Suppressor macrophage (primary cell): ENCODE data around the gene TRAF7.

Source experiments
- DNase-seq, 4 experiments: peaks; one replicate each; pipeline ENCODE4 v3.0.0-alpha.2; 2020 to 2022

TRAF7 gene

DNA sequence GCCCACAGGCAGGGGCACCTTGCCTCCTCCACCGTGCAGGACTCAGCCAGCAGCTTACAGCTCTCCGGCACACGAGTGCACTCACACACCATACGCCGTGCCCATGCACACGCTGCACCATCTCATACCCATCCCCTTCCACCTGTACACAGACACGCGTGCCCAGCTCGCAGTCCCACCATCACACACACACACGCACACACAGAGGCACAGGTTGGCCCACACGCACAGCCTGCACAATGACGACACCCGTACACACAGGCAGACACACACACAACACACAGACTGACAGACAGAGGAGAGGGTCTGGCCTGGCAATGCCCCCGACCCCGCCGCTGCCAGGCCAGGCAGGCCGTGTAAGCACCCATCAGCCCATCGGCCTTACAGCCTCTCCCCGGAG is 28.8 kb downstream of the TRAF7 start:
- DNase-seq, result no peak

DNA sequence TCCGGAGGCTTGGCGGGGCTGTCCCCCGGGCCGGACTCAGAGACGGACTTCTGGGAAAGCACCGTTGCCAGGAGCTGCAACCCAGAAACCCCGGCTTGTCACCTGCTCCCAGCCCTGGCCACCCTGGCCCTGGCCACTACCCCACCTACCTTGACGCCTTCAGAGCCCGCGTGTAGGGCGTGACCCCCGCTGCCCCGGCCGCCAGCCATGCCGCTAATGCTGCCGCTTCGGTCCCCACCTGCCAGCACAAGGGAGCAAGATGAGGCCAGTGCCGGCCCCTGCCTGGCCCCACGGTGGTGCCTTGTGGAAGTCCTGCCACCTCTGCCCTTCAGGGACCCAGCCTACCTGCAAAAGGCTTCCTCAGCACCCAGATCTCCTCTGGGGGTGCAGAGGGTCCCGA is 29.4 kb downstream of the TRAF7 start:
- no peak for DNase-seq

- DNase-seq, result no peak
These were observed 30.5 kb downstream of the TRAF7 start for GRCh38 chr16:2186064-2186463.

- no peak for DNase-seq
These were observed 30.9 kb downstream of the TRAF7 start for GRCh38 chr16:2186505-2186904.

- DNase-seq, result no peak
These were observed 31.6 kb downstream of the TRAF7 start for GRCh38 chr16:2187212-2187611.

GRCh38 chr16:2188395-2188794 is 32.8 kb downstream of the TRAF7 start:
- DNase-seq, result no peak

GRCh38 chr16:2189252-2189893 is 33.8 kb downstream of the TRAF7 start:
- no peak for DNase-seq

GRCh38 chr16:2190002-2190658 is 34.5 kb downstream of the TRAF7 start:
- DNase-seq, result no peak

DNA sequence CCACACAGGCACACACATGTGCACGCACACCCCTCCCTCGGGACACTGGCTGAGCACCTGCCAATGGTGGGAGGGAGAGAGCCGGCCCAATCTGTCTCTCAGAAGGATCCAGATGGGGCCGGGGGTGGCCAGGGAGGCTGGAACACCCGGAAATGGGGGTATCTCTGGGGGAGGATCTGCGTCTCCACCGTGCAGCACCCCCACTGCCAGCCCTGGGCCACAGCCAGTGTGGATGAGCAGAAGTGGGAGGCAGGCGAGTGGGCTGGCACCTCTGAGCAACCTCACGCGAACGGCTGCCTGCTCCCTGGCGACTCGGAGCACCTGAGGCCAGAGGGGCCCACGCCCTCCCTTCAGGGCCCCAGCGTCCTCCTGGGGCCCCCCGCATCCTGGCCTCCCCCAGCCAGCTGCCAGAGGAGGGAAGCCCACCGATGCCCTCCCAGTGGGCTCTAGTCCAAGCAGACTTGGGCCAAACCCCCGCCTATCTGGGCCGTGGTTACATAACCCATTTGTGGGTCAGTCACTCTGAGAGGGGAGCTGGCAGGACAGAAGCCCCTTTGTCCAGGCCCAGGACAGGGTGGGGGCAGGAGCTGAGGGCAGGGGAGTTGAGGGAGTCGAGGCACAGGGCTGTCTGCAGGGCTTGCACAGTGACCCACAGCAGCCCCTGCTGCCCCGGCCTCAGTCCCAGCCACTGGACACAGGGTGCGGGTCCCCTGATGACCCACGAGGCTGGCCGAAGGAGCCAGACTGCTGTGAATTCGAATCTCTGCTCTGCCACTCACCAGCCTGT is 35.3 kb downstream of the TRAF7 start:
- no peak for DNase-seq

- no peak for DNase-seq
These were observed 35.8 kb downstream of the TRAF7 start for GRCh38 chr16:2191446-2191706.

DNA sequence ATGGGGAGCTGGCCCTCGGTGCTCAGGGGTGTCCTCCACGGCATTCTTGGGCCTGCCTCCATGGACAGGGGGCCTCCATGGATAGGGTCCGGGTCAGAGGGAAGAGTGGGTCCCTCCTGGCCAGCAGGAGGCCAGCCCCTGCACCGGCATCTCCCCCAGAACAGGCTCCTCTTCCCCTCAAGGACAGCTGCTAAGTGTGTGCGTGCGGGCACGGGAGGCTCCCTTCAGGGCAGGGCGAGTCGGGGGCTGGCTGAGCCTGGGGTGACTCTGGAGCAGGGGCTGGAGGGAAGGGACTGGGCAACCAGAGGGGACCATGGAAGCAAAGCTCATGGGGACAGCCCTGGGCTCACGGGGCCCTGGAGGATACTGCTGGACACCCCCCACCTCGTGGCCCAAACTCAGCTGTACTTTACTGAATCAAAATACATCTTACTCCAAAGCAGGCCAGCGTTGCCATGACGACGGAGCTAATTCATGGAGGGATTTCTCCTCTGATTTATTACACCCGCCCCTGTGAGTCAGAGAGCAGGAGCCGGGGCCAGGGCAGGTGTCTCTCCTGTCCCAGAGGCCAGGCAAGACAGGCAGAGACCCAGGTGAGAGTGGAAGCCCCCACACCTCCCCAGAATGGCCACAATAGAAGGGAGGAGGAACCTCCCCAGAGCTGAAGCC is 38.7 kb downstream of the TRAF7 start:
- DNase-seq, result no peak

- DNase-seq, result peak; percentile 21 to 63 (median 42)
These were observed 39.3 kb downstream of the TRAF7 start for GRCh38 chr16:2194852-2195321.

DNA sequence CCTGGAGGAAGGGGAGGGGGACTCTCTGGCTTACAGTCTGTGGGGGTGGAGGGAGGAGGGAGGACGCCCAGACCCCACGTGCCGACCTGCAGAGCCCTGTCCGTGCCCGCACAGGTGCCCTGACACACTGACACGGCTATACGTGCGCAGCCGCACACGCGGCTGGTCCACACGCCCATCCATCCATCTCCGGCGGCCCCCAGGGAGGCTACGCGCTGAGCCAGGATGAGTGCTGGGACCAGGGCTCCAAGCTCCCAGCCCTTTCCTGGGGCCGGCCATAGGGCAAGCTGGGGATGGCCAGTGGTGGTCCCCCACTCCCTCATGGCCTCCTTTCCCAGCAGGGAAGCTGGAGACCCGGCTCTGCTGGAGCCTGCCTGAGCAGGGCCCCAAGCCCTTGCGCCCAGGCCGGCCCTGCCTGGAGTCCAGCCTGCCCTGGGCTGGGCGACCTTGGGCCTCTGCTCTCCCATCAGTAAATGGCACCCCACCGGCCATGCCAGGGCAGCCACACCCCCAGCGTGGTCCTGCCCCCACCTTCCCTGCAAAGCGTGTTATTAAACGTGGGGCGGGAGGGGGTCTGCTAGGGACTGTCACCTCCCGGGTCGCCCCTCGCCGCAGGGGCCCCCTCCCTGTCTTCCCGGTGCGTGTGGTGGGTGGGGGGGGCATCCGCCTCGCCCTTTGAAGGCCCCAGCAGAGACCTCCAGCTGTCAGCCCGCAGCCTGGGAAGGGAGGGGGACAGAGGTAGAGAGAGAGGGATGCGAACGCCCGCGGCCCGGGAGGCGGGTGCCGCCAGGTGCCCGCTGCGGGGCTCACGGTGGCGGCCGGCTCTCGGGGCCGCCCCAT is 40.0 kb downstream of the TRAF7 start:
- no peak for DNase-seq

- DNase-seq, result peak; percentile 43 to 82 (median 66)
These were observed 40.8 kb downstream of the TRAF7 start, which contains the start of gene CASKIN1 for GRCh38 chr16:2196162-2196980. TSS of gene CASKIN1 (minus strand) at chr16:2196605. CDS start at chr16:2196432, 173 bp downstream.

DNA sequence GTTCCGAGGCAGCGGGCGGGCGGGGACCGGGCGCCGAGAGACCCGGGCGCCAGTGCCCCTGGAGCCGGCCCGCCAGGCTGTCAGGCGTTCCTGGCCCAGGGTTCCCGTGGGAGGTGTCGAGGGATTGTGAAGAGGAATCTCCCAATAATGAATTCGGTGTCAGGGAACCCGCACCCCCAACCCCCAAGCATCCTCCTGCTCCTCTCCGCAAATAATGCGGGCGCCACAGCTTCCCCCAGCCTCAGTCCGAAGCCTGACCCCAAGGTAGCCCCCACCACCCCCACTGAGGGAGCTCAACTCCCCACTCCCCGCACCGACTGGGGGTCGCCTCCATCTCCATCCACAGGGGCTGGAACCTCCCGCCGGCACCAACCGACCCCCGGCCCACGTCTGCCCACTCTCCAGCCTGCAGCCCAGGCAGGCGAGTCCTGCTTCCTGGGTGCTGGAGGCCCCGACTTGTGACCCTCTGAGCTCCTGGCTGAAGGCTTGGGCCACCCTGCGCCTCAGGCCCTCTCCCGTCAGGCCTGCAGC is 41.5 kb downstream of the TRAF7 start:
- DNase-seq, result no peak

GRCh38 chr16:2197765-2198164 is 42.2 kb downstream of the TRAF7 start:
- no peak for DNase-seq

GRCh38 chr16:2198283-2198682 is 42.7 kb downstream of the TRAF7 start:
- DNase-seq, result no peak

GRCh38 chr16:2199095-2199494 is 43.5 kb downstream of the TRAF7 start:
- DNase-seq, result no peak

- DNase-seq, result no peak
These were observed 44.1 kb downstream of the TRAF7 start for GRCh38 chr16:2199621-2200139.

DNA sequence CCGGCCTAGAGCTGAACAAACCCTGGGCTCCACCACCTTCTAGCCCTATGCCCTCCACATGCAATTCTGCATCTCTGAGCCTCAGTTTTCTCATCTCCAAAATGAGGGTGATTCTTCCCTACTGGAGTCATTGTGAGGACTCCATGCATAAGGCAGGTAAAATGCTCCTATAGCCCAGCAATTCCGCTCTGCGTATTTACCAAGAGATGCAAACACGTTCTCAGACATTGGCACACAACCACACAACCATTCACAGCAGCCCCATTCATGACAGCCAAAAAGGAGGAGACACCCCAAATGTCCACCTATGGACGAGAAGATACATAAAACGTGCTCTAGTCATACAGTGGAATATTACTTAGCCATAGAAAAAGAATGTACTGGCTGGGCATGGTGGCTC is 44.7 kb downstream of the TRAF7 start:
- no peak for DNase-seq
